Omental fat pad (tissue), 4 donors: ENCODE results near the gene SLC35E1. TPM values are rescaled to one million over a fixed set of nuclear protein-coding genes. Genes with fewer than 3 reads are reported as not detected.
"Not testable (repeated sequence)": the region's sequence is repeated elsewhere in the genome, so short reads cannot be mapped to it uniquely, and the experiment has no call there.

Source experiments
- ATAC-seq: fragments of 150-250 bp; one replicate; pipeline ENCODE4 v1.9.1; 2016; ENCODE audit warnings: mild to moderate bottlenecking, moderate library complexity; ENCODE audit not compliant: low FRiP score
- DNase-seq: peaks from one replicate; pipeline ENCODE4 v3.0.0-alpha.2; 2019; ENCODE audit warnings: low spot score
- CTCF ChIP-seq, 3 donors: fragments of 450-650 bp; IDR thresholded peaks; one replicate each; pipeline ENCODE4 v1.5.1; 2016 to 2017; ENCODE audit warnings: antibody characterized with exemption in 3 of 3, mild to moderate bottlenecking in 3 of 3, moderate library complexity in 2 of 3
- total RNA-seq, 4 donors: library from RNA; depleted of rRNA; stranded (reverse); fragments of >200 nt; gene quantifications; one replicate each; pipeline ENCODE4 v1.1.0, GENCODE V29; 2016

Gene SLC35E1
- total RNA-seq, 4 donors from 2014 or later, result 22.9 to 46.3 (median 36.1) TPM

GRCh38 chr19:16518061-16518460 is 54.2 kb downstream of the SLC35E1 start:
- TF ChIP-seq CTCF (IDR thresholded peaks at IDR 0.05), result no peak
- DNase-seq, result no peak
- ATAC-seq, result no peak

GRCh38 chr19:16516923-16517610 is 55.1 kb downstream of the SLC35E1 start:
- ATAC-seq, result no peak
- no peak for DNase-seq
- TF ChIP-seq CTCF (IDR thresholded peaks at IDR 0.05), result no peak

GRCh38 chr19:16516381-16516780 is 55.8 kb downstream of the SLC35E1 start:
- ATAC-seq, result no peak

GRCh38 chr19:16514383-16515019 is 57.7 kb downstream of the SLC35E1 start:
- ATAC-seq, result no peak
- no peak for DNase-seq
- TF ChIP-seq CTCF (IDR thresholded peaks at IDR 0.05), result no peak

More at GRCh38 chr19:16516381-16516780, 55.8 kb downstream of the SLC35E1 start:
- TF ChIP-seq CTCF (IDR thresholded peaks at IDR 0.05), result no peak
- DNase-seq, result no peak

GRCh38 chr19:16512611-16513010 is 59.6 kb downstream of the SLC35E1 start:
- not testable (repeated sequence) for ATAC-seq, DNase-seq

- DNase-seq (no peak), ATAC-seq (no peak)
- TF ChIP-seq CTCF (IDR thresholded peaks at IDR 0.05), result no peak
Measured at GRCh38 chr19:16509141-16510061, 62.8 kb downstream of the SLC35E1 start.

- TF ChIP-seq CTCF (IDR thresholded peaks at IDR 0.05), result no peak
- ATAC-seq (no peak), DNase-seq (no peak)
Measured at GRCh38 chr19:16508546-16508945, 63.7 kb downstream of the SLC35E1 start.
